ENCODE results near the gene SLC30A5. TPM values are rescaled to one million over a fixed set of nuclear protein-coding genes. Genes with fewer than 3 reads are reported as not detected.

Gene SLC30A5
- total RNA-seq, 4 donors from 2014 or later, result 58.2 to 109 (median 89.3) TPM

GRCh38 chr5:69049796-69050195 is 44.0 kb upstream of the SLC30A5 start:
- H3K36me3 ChIP-seq, result no peaks in the 10 kb centered on the region
- no peak overlapping the region for H3K4me3 ChIP-seq
- H3K9me3 ChIP-seq, result no peaks in the 10 kb centered on the region
- DNase-seq, result no peak
- TF ChIP-seq CTCF (IDR thresholded peaks at IDR 0.05) (no peak), POLR2A (IDR thresholded peaks at IDR 0.05) (no peak)
- H3K27ac ChIP-seq, result no peak overlapping the region
- intact Hi-C loops (cut with DNase I; ENCODE audit: low total_unique reads), result no loop called here
- H3K27me3 ChIP-seq, result no peaks in the 10 kb centered on the region
- H3K4me1 ChIP-seq, result no peaks in the 10 kb centered on the region

GRCh38 chr5:69050214-69050613 is 43.6 kb upstream of the SLC30A5 start:
- no peaks in the 10 kb centered on the region for H3K27me3 ChIP-seq
- H3K4me1 ChIP-seq, result no peaks in the 10 kb centered on the region
- no peak overlapping the region for H3K27ac ChIP-seq
- TF ChIP-seq POLR2A (IDR thresholded peaks at IDR 0.05), result no peak
- no peak for TF ChIP-seq CTCF (IDR thresholded peaks at IDR 0.05)
- intact Hi-C loops (cut with DNase I; ENCODE audit: low total_unique reads), result no loop called here
- H3K36me3 ChIP-seq, result no peaks in the 10 kb centered on the region
- no peaks in the 10 kb centered on the region for H3K9me3 ChIP-seq
- H3K4me3 ChIP-seq, result no peak overlapping the region
- DNase-seq, result no peak

DNA sequence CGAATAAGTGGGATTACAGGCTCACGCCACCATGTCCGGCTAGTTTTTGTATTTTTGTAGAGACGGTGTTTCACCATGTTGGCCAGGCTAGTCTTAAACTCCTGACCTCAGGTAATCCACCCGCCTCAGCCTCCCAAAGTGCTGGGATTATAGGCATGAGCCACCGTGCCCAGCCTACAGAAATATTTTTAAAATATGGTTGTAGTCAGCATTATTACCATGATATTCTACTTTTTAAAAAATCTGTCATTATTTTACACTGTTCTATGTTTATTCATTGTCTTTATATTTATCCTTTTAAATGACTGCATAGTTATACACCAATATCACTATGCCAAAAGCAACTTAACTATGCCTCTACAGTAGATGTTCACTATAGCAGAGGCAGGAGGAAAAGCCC is 41.6 kb upstream of the SLC30A5 start:
- no peaks in the 10 kb centered on the region for H3K9me3 ChIP-seq
- no peak overlapping the region for H3K27ac ChIP-seq
- no peaks in the 10 kb centered on the region for H3K36me3 ChIP-seq
- intact Hi-C loops (cut with DNase I; ENCODE audit: low total_unique reads), result no loop called here
- H3K4me3 ChIP-seq, result no peak overlapping the region
- TF ChIP-seq CTCF (IDR thresholded peaks at IDR 0.05) (no peak), POLR2A (IDR thresholded peaks at IDR 0.05) (no peak)
- H3K4me1 ChIP-seq, result no peaks in the 10 kb centered on the region
- no peak for DNase-seq
- no peaks in the 10 kb centered on the region for H3K27me3 ChIP-seq

- Histone ChIP-seq H3K36me3 (no peaks in the 10 kb centered on the region), H3K27me3 (no peaks in the 10 kb centered on the region), H3K4me3 (no peak overlapping the region), H3K9me3 (no peaks in the 10 kb centered on the region), H3K4me1 (no peaks in the 10 kb centered on the region), H3K27ac (no peak overlapping the region)
- intact Hi-C loops (cut with DNase I; ENCODE audit: low total_unique reads), result no loop called here
- TF ChIP-seq CTCF (IDR thresholded peaks at IDR 0.05) (no peak), POLR2A (IDR thresholded peaks at IDR 0.05) (no peak)
- DNase-seq, result no peak
Observed at GRCh38 chr5:69074664-69075521, 18.9 kb upstream of the SLC30A5 start.

DNA sequence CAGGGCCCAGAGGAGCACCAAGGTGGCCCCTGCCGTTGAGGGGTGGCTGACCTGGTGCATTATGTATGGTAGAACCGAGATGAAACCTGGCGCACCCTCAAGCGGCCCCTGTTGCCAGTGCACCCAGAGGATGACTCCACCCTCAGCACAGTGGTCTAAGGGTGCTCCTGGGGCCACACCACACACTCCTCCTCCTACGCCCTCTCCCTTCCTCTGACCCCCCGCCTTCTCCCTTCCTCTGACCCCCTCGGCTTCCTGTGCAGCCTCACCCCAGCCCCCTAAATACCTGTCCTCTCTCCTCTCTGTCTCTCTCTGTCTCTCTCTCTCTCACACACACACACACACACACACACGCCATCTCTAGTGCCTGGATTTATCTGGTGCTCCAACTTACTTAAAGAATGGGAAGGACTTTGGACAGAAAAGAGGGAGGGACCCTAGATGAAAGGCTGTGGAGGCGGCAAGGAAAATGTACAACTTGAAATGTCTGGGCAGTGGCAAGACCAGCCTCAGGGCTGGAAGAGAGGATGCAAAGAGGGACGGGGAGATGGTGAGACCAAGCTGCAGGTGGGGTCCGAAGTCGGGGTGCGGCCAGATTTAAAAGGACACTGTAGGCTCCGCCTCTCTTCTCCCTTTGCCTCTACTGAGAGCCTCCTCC is 18.2 kb upstream of the SLC30A5 start:
- no peak overlapping the region for H3K4me3 ChIP-seq
- DNase-seq, result no peak
- no peaks in the 10 kb centered on the region for H3K9me3 ChIP-seq
- no peak overlapping the region for H3K27ac ChIP-seq
- H3K27me3 ChIP-seq, result no peaks in the 10 kb centered on the region
- H3K4me1 ChIP-seq, result no peaks in the 10 kb centered on the region
- intact Hi-C loops (cut with DNase I; ENCODE audit: low total_unique reads), result no loop called here
- no peak for TF ChIP-seq CTCF (IDR thresholded peaks at IDR 0.05)
- TF ChIP-seq POLR2A (IDR thresholded peaks at IDR 0.05), result no peak
- no peaks in the 10 kb centered on the region for H3K36me3 ChIP-seq
